Fibroblast of lung (primary cell): ENCODE results near the gene OTOA.

ENCODE experiments used
- CTCF ChIP-seq, 2 donors: IDR thresholded peaks in 1 of 2; conservative IDR thresholded peaks in 1 of 2; 1 replicate in 1 of 2; 2 replicates in 1 of 2; pipeline ENCODE4 v1.5.1; 2011 to 2012; ENCODE audit warnings: low read length in 2 of 2, control low read depth in 1 of 2, inconsistent platforms in 1 of 2, low read depth in 1 of 2, mild to moderate bottlenecking in 1 of 2
- EZH2 ChIP-seq: IDR thresholded peaks from 2 replicates; pipeline ENCODE4 v1.5.1; 2012; ENCODE audit warnings: low read length, control low read depth, mild to moderate bottlenecking; ENCODE audit errors: missing control alignments

GRCh38 chr16:21667575-21667974 lies 3.8 kb downstream of the OTOA start:
- no peak for TF ChIP-seq EZH2
- no peak for TF ChIP-seq CTCF (conservative IDR thresholded peaks at IDR 0.05 in 1 of 2, IDR thresholded peaks at IDR 0.05 in 1 of 2; ENCODE audit: low read depth in 1 of 2, low read length in 2 of 2)
